GM19023 (cell line): ENCODE measurements around the gene SMNDC1.
A peak's percentile ranks its signal among the peaks of the same experiment; 100 is the strongest.
"Not testable (repeated sequence)": the region's sequence is repeated elsewhere in the genome, so short reads cannot be mapped to it uniquely, and the experiment has no call there.

ENCODE experiments used
- ATAC-seq: cut with Tn5 transposase; IDR thresholded peaks from one replicate; pipeline ENCODE4 v1.9.1; 2021; ENCODE audit warnings: mild to moderate bottlenecking, moderate library complexity; ENCODE audit not compliant: unreplicated experiment

Gene SMNDC1

DNA sequence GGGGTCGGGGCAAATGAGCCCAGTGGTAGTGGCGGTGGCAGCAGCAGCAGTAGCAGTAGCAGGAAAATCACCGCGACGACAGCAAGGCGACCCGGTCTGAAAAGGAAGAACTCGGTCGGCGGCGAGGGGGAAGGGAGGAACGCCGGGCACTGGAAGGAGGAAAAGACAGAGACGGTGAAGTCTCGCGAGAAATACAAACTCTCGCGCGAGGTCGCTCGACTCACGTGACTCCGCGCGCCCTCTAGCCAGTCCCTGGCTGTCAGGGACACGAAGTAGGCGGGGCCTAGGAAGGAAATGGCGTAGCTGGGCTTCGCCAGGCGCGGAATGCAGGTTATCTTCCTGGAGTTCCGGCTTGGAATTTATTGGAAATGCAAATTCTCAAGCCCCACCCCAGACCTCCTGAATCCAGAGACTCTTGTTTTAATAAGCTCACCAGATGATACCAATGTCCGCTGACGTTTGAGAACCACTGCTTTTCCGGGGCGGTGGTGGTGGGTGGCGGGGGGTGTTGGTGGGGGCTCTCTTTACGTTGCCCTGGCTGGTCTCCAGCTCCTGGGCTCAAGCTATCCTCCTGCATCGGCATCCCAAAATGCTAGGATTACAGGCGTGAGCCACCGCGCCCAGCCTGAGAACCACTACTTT lies at the start of gene SMNDC1:
SMNDC1 (minus strand) TSS at position 141 of the 642 bp plus-strand sequence. CDS start 1,333 bp downstream, outside the sequence.
- peak; percentile 94 for ATAC-seq

DNA sequence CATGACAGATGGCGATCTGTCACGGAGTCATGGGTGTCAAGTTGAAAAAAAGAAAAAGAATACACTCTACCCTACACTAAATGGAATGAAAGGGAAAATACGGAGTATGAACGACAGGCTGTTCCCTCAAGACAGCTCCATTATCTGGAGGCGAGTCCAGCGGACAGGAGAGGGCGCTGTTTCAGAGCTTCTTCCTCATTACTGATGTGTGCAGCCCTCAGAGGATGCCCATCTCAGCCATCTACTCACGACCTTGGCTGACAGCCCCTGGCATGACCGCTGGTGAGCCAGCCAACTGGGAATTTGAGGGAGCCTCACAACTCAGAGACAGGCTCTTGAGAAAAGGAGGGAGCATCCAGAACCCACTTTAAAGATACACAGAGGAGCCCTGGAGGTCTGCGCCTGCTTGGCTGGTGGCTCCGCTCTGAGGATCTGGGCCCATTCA lies 49.6 kb upstream of the SMNDC1 start:
- no peak for ATAC-seq

DNA sequence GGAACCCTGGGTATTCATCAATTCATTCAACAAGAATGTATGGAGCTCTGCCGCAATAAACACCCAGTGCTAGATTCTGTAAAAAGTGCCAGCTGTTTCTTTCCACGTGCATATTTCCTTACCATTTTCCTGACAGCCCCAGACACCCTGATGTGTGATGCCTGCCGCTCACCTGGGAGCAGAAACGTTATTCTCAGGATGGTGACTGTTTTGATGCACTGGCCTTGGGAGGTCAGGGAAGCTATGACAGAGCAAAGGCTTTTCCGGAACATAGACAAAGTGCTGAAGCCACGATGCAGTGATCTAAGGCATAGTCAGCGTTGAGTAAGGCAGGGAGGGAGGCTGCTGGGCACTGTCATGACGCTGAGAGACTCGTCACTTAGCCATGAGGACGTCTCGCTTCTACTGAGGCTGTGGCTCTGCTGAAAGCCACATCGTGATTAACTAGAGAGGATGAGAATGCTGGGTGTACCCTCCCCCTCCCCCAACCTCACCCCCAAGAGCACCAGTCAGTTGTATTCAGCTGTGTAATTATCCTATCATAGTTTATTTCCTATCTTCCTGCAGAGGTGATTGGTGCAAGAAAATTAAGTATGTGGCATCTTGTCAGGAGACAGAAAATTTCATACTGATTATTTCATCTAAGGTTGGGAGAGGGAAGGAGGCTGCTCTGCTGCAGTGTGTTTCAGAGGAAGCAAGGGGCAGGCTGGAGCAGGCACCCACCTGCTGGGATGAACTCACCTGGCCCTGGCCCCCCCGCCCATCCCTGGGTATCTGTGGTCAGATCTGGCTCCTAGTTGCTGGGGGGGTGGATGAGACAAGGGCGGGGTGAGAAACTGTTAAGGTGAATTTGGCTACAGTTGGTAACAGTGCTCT lies 48.8 kb upstream of the SMNDC1 start:
- no peak for ATAC-seq

GRCh38 chr10:110352930-110353243 lies 48.2 kb upstream of the SMNDC1 start:
- ATAC-seq, result no peak

- no peak for ATAC-seq
Observed at GRCh38 chr10:110350812-110351211, 46.1 kb upstream of the SMNDC1 start.

DNA sequence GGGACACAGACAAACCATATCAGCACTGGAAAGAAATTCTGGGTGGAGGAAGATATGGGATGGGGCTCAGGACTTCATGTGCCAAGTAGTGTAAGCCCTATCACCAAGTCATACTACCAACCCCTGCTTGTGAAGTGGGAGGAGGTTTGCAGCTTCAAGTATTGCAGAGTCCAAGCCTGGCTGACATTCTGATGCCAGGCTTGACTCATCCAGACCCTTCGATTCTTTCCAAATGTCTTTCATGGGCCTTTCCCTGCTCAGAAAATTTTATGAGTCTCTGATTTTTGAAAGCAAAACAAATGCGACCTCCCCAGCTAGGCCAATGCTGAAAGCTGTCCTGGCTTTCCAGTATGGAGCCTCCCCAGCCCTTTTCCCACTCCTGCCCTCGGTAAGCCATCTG lies 45.1 kb upstream of the SMNDC1 start:
- ATAC-seq, result no peak

DNA sequence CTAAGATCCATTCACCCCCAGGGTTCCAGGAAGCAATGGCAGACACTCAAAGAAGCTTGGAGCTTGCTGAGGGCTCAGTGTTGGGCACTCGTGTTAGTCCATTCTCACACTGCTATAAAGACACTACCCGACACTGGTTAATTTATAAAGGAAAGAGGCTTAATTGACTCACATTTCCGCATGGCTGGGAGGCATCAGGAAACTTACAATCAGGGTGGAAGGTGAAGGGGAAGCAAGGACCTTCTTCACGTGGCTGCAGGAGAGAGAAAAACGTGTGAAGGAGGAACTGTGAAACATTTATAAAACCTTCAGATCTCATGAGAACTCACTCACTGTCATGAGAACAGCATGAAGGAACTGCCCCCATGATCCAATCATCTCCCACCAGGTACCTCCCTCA lies 44.7 kb upstream of the SMNDC1 start:
- ATAC-seq, result no peak

DNA sequence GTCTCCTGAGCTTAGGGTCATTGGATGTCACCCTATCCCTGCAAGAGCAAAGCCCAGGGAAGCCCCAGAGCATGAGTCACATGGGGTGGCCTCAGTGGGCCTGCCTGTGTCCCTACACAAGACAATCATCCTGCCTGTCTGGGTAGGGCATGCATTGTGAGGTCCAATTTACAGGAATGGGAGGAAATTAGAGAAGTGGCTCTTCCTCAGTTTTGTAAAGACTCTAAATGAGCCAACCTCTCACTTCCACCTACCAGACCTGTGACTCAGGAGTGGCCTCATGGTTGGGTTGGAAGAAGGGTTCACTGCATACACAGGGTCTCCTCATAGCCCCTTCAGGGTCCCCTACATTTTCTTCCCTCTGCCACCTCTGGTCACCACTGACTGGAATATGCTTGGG lies 43.6 kb upstream of the SMNDC1 start:
- no peak for ATAC-seq

DNA sequence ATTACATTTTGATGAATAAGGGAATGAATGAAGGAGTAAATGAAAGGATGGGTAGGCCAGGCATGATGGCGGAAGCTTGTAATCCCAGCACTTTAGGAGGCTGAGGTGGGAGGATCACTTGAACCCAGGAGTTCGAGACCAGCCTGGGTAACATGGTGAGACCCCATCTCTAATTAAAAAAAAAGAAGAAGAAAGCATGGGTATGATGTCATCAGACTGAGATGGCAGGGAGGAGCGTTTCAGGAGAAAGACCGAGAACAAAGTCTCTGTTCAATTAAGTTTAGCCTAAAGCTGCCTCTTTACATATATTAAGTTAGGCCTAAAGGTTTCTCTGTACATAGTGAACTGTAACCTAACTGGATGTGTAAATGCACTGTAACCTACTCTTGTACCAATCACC lies 42.2 kb upstream of the SMNDC1 start:
- ATAC-seq, result no peak

DNA sequence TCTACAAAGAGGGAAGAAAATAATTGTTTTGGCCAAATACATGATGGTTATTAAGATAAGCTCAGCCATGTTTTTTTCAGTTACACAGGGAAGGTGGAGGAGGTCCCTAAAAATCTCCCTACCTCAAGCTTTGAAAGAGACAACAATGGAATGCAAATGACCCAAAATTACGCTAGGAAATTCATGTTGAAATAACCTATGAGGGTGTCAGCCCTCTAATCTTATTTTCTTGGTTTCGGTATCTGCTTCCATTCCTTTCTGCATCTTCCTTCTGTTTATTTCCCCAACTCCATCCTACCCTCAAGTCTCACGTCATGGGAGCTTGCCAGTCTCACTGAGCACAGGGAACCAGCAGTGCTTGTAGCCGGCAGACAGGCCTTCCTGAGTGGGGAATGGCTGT lies 40.6 kb upstream of the SMNDC1 start:
- no peak for ATAC-seq

DNA sequence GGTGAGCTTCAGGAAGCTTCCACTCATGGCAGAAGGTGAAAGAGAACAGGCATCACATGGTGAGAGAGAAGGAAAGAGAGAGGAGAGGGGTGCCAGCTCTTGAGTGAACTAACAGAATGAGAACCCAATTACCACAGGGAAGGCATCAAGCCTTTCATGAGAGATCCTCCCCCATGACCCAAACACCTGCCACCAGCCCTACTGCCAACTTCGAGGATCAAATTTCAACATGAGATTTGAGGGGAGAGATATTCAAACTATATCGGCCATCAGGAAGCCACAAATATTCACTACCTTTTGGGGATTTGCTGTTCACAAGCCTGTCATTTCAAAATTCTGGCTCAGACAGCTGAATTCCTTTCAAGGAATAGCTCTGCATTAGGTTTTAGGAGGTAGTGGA lies 39.9 kb upstream of the SMNDC1 start:
- no peak for ATAC-seq

DNA sequence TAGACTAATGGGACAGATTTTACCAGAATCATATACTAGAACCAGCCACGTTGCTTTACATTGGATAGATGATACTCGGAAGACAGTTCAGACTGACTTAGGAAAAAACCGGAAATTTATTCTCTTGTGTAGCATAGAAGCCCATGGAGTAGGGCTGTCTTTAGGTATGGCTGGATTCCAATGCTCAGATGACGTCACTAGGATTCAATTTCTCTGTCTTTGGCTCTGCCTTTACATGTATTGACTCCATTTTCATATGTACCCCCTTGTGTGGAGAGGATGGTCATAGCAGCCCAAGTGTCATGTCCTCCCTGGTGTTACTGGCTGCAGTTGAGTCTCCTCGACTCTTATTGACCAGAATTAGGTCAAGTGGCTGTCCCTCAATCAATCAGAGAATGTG lies 39.2 kb upstream of the SMNDC1 start:
- ATAC-seq, result no peak

DNA sequence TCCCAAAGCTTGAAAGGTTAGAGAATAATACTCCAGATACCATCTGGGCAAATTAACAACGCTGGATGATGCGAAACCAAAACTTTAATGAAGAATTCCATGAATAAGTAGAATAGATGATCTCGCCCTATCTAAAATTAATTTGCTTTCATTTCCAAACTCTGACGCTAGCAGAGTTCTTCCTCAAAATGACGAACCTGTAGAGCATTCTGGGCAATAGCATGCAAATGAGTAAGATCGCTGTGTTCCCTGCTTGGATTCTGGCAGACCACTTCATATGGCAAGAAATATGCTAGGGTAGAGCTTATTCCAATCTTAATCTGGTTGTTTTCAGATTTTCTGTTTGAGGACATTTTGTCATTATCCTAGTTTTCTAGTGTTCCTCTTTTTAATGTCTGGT lies 36.1 kb upstream of the SMNDC1 start:
- no peak for ATAC-seq

- no peak for ATAC-seq
Observed at GRCh38 chr10:110340122-110340521, 35.4 kb upstream of the SMNDC1 start.

DNA sequence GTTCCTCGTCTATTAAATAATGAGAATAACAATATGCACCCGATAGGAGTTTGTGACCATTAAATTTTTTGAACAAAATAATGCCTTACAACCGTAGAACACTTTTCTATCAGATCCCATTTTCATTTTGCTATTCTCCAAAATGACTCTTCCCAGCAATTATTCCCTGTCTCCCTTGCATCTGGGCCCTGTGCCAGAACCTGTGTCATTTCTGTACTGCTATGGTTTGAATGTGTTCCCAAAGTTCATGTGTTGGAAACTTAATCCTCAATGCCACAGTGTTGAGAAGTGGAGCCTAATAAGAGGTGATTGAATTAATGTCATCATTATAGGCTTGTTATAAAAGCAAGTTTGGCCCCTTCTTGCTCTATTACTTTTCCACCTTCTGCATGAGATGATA lies 33.2 kb upstream of the SMNDC1 start:
- ATAC-seq, result no peak

- no peak for ATAC-seq
Observed at GRCh38 chr10:110337401-110337800, 32.7 kb upstream of the SMNDC1 start.

GRCh38 chr10:110336111-110336721 lies 31.5 kb upstream of the SMNDC1 start:
- no peak for ATAC-seq

- ATAC-seq, result no peak
Observed at GRCh38 chr10:110335314-110336064, 30.8 kb upstream of the SMNDC1 start.

GRCh38 chr10:110334061-110334656 lies 29.4 kb upstream of the SMNDC1 start:
- ATAC-seq, result no peak

GRCh38 chr10:110331226-110331795 lies 26.6 kb upstream of the SMNDC1 start:
- ATAC-seq, result not testable (repeated sequence)

GRCh38 chr10:110330675-110331074 lies 26.0 kb upstream of the SMNDC1 start:
- ATAC-seq, result no peak
